Endothelial cell of umbilical vein (primary cell): ENCODE measurements around the gene SMOC2. TPM values are rescaled to one million over a fixed set of nuclear protein-coding genes. Genes with fewer than 3 reads are reported as not detected.

Experiments
- BruUV-seq: library from RNA; stranded (reverse); fragments of 400-500 nt; replicated peaks from 2 replicates; lab custom pipeline; 2021; lab: Mats Ljungman, UMichigan
- CTCF ChIA-PET: fragments of 300-600, 350-600 bp; sonication (Branson Sonifier 250); formaldehyde crosslinking; loops from one replicate; lab custom pipeline; 2021; ENCODE audit warnings: antibody characterized with exemption, inconsistent platforms; lab: Charles Lee
- POLR2A ChIA-PET: fragments of 300-600, 350-600 bp; sonication (Branson Sonifier 250); formaldehyde crosslinking; loops from one replicate; lab custom pipeline; 2021; ENCODE audit warnings: antibody characterized with exemption, inconsistent platforms; lab: Charles Lee
- DNase-seq: peaks from one replicate; pipeline ENCODE4 v3.0.0-alpha.2; 2011; ENCODE audit warnings: low read depth, low spot score
- FAIRE-seq: peaks from 2 replicates; lab custom pipeline; 2011; peaks lifted over from hg19 to GRCh38; lab: Jason Lieb, UNC
- H2AFZ ChIP-seq: 2 replicates; pipeline ENCODE4 v1.6.0; 2012; ENCODE audit warnings: low read depth, low read length, control low read depth, inconsistent platforms
- H3K27ac ChIP-seq: 2 replicates; pipeline ENCODE4 v1.5.1; 2011; ENCODE audit warnings: low read depth, mild to moderate bottlenecking, control low read depth, low read length, moderate library complexity; ENCODE audit not compliant: insufficient read depth
- H3K27me3 ChIP-seq, 2 experiments: 2 replicates each; pipeline versions ENCODE4 v1.6.0 to v1.6.1; 2011; ENCODE audit warnings: low read length in 2 of 2, mixed read lengths in 1 of 2; ENCODE audit not compliant: control insufficient read depth in 2 of 2, insufficient read depth in 2 of 2
- H3K36me3 ChIP-seq, 2 experiments: 2 replicates in 1 of 2; 3 replicates in 1 of 2; pipeline ENCODE4 v1.5.1; 2011; ENCODE audit warnings: low read length in 2 of 2, mild to moderate bottlenecking in 1 of 2, moderate library complexity in 1 of 2; ENCODE audit not compliant: control insufficient read depth in 2 of 2, insufficient read depth in 2 of 2; ENCODE audit errors: extremely low read depth in 1 of 2
- H3K4me1 ChIP-seq: 3 replicates; pipeline ENCODE4 v1.5.1; 2011; ENCODE audit warnings: mild to moderate bottlenecking, low read length; ENCODE audit not compliant: control insufficient read depth, insufficient read depth; ENCODE audit errors: extremely low read depth
- H3K4me2 ChIP-seq: 2 replicates; pipeline ENCODE4 v1.6.1; 2011; ENCODE audit warnings: low read length, control low read depth, mixed read lengths; ENCODE audit not compliant: insufficient read depth
- H3K4me3 ChIP-seq, 3 experiments: fragments of 200-600 bp in 1 of 3; sonication (generic), shearing (Covaris generic) in 1 of 3; replicated peaks in 1 of 3; 2 replicates each; pipeline ENCODE4 v1.5.1; 2011 to 2016; ENCODE audit warnings: control low read depth in 3 of 3, low read length in 3 of 3, mild to moderate bottlenecking in 2 of 3, inconsistent platforms in 1 of 3, low read depth in 1 of 3, moderate library complexity in 1 of 3; ENCODE audit not compliant: insufficient read depth in 1 of 3
- H3K79me2 ChIP-seq: 2 replicates; pipeline ENCODE4 v1.6.0; 2012; ENCODE audit warnings: low read length, inconsistent platforms; ENCODE audit not compliant: control insufficient read depth, insufficient read depth
- H3K9ac ChIP-seq: replicated peaks from 2 replicates; pipeline ENCODE3; 2011; ENCODE audit warnings: low read length, control low read depth; ENCODE audit not compliant: insufficient read depth; ENCODE audit errors: extremely low read depth
- H3K9me1 ChIP-seq: replicated peaks from 3 replicates; pipeline ENCODE4 v1.6.0; 2011; ENCODE audit warnings: mild to moderate bottlenecking, low read length; ENCODE audit not compliant: control insufficient read depth, insufficient read depth; ENCODE audit errors: extremely low read depth
- H3K9me3 ChIP-seq: replicated peaks from 2 replicates; pipeline ENCODE4 v1.5.1; 2012; ENCODE audit warnings: low read length, inconsistent platforms; ENCODE audit not compliant: control insufficient read depth, insufficient read depth
- H4K20me1 ChIP-seq: replicated peaks from 2 replicates; pipeline ENCODE3; 2011; ENCODE audit warnings: mild to moderate bottlenecking, low read length; ENCODE audit not compliant: control insufficient read depth, insufficient read depth; ENCODE audit errors: extremely low read depth
- EZH2 ChIP-seq: IDR thresholded peaks from 2 replicates; pipeline ENCODE4 v1.6.1; 2012; ENCODE audit warnings: borderline replicate concordance, low read depth, mild to moderate bottlenecking, moderate library complexity, low read length, inconsistent platforms; ENCODE audit not compliant: severe bottlenecking
- FOS ChIP-seq: IDR thresholded peaks from 2 replicates; pipeline ENCODE4 v1.6.1; 2011; ENCODE audit warnings: mild to moderate bottlenecking, low read length, moderate library complexity, borderline replicate concordance; ENCODE audit not compliant: insufficient read depth
- GATA2 ChIP-seq: IDR thresholded peaks from 2 replicates; pipeline ENCODE4 v1.7.0; 2011; ENCODE audit warnings: low read depth, mild to moderate bottlenecking, moderate library complexity, mixed read lengths, low read length; ENCODE audit not compliant: insufficient read length, insufficient read depth
- JUN ChIP-seq: IDR thresholded peaks from 2 replicates; pipeline ENCODE4 v1.6.1; 2011; ENCODE audit warnings: borderline replicate concordance, low read depth; ENCODE audit not compliant: insufficient read length, insufficient read depth
- MAX ChIP-seq: IDR thresholded peaks from 2 replicates; pipeline ENCODE4 v1.6.1; 2011; ENCODE audit not compliant: insufficient read depth, insufficient read length
- MYC ChIP-seq: IDR thresholded peaks from one replicate; pipeline ENCODE4 v1.6.1; 2011; ENCODE audit warnings: mild to moderate bottlenecking, low read depth, low read length
- POLR2A ChIP-seq: IDR thresholded peaks from 2 replicates; pipeline ENCODE4 v1.6.1; 2012; ENCODE audit warnings: low read depth, mild to moderate bottlenecking, control low read depth, low read length
- POLR2AphosphoS5 ChIP-seq: IDR thresholded peaks from 2 replicates; pipeline ENCODE4 v1.6.1; 2012; ENCODE audit warnings: low read depth, mild to moderate bottlenecking, control low read depth, low read length, moderate library complexity; ENCODE audit not compliant: insufficient read depth
- dilution Hi-C: fragments of 300-500 bp; cut with MboI; formaldehyde crosslinking; loops from one replicate; pipeline ENCODE4 v1.15.0; 2019; ENCODE audit warnings: low sequenced_read_pairs; ENCODE audit not compliant: extremely low pct_ligation_motif_present
- intact Hi-C: fragments of 100-400 bp; cut with micrococcal nuclease; formaldehyde crosslinking; loops from one replicate; pipeline ENCODE4 v1.10.0; 2022
- polyA plus RNA-seq, 4 experiments: library from polyadenylated mRNA; depleted of rRNA in 3 of 4; stranded (reverse) in 3 of 4; unstranded in 1 of 4; fragments of >200 nt; gene quantifications; 2 replicates each; pipeline versions ENCODE4 v1.2.1 to v1.2.3, GENCODE V29; 2011 to 2012; ENCODE audit warnings: missing spikeins in 1 of 4
- total RNA-seq: library from RNA; stranded (reverse); gene quantifications from 2 replicates; pipeline ENCODE4 v1.2.3, GENCODE V29; 2021
- TF ChIP-seq, protein P1 (sequence below), 2 donors: IDR thresholded peaks; 1 replicate in 1 of 2; 2 replicates in 1 of 2; pipeline ENCODE4 v1.5.1; 2011; ENCODE audit warnings: low read length in 2 of 2, mild to moderate bottlenecking in 2 of 2, moderate library complexity in 2 of 2, control low read depth in 1 of 2, inconsistent platforms in 1 of 2, low read depth in 1 of 2; ENCODE audit not compliant: insufficient read depth in 1 of 2; ENCODE audit errors: extremely low read depth in 1 of 2

The SMOC2 gene
- total and polyA plus RNA-seq, 2 donors (not counting 3 experiments of a cell fraction or from before 2014, with no cell fraction given): not detected

GRCh38 chr6:168671863-168672546 is 231.0 kb downstream of the SMOC2 start:
- Histone ChIP-seq H3K36me3 (no peaks in the 10 kb centered on the region), H2AFZ (no peak overlapping the region), H3K4me3 (no peak overlapping the region), H3K4me2 (no peak overlapping the region), H3K27me3 (no peaks in the 10 kb centered on the region), H3K27ac (no peak overlapping the region), H3K79me2 (no peaks in the 10 kb centered on the region), H3K9me3 (peaks cover 7% of the 10 kb centered on the region), H3K9ac (no peak overlapping the region), H3K4me1 (no peaks in the 10 kb centered on the region), H3K9me1 (no peaks in the 10 kb centered on the region), H4K20me1 (no peaks in the 10 kb centered on the region)
- FAIRE-seq (no peak), DNase-seq (no peak)
- BruUV-seq: no TSS peak
- POLR2A ChIA-PET: no interaction called here
- no peak for TF ChIP-seq POLR2AphosphoS5
- no peak for TF ChIP-seq MYC
- no peak for TF ChIP-seq GATA2
- TF ChIP-seq EZH2: no peak
- TF ChIP-seq JUN: no peak
- no peak for TF ChIP-seq MAX
- dilution Hi-C loops (no loop called here), intact Hi-C loops (no loop called here)
- CTCF ChIA-PET: no interaction called here

DNA sequence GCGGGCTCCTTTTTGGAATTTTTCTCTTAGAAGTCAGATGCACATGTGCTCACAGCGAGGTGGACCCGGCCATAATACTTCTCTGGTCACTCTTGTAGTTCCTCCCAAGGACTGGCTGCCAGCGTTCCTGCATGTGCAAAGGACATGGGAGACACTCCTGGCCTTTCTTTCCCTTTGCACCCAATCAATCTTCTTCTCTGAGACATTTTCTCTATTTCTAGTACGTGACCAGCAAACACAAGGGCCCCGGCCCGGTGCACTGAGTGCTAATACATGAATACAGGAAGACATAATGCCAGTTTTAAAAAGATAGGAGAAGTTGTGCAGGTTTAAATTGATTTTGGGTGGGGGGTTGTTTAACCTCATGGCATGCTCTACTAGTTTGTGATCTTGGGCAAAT is 233.6 kb downstream of the SMOC2 start:
- peaks cover 7% of the 10 kb centered on the region for H3K9me3 ChIP-seq
- H3K4me1 ChIP-seq: no peaks in the 10 kb centered on the region
- H4K20me1 ChIP-seq: no peaks in the 10 kb centered on the region
- no peak overlapping the region for H3K27ac ChIP-seq
- CTCF ChIA-PET: no interaction called here
- H3K36me3 ChIP-seq: no peaks in the 10 kb centered on the region
- H2AFZ ChIP-seq: no peak overlapping the region
- no peak overlapping the region for H3K9ac ChIP-seq
- BruUV-seq: no TSS peak
- dilution Hi-C loops (no loop called here), intact Hi-C loops (no loop called here)
- no peak overlapping the region for H3K4me2 ChIP-seq
- H3K4me3 ChIP-seq: no peak overlapping the region
- H3K27me3 ChIP-seq: no peaks in the 10 kb centered on the region
- POLR2A ChIA-PET: no interaction called here
- TF ChIP-seq FOS (no peak), POLR2A (no peak), MAX (no peak), GATA2 (no peak), POLR2AphosphoS5 (no peak), JUN (no peak), MYC (no peak), EZH2 (no peak)
- TF ChIP-seq, protein P1, sequence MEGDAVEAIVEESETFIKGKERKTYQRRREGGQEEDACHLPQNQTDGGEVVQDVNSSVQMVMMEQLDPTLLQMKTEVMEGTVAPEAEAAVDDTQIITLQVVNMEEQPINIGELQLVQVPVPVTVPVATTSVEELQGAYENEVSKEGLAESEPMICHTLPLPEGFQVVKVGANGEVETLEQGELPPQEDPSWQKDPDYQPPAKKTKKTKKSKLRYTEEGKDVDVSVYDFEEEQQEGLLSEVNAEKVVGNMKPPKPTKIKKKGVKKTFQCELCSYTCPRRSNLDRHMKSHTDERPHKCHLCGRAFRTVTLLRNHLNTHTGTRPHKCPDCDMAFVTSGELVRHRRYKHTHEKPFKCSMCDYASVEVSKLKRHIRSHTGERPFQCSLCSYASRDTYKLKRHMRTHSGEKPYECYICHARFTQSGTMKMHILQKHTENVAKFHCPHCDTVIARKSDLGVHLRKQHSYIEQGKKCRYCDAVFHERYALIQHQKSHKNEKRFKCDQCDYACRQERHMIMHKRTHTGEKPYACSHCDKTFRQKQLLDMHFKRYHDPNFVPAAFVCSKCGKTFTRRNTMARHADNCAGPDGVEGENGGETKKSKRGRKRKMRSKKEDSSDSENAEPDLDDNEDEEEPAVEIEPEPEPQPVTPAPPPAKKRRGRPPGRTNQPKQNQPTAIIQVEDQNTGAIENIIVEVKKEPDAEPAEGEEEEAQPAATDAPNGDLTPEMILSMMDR (IDR thresholded peaks at IDR 0.05; ENCODE audit: extremely low read depth in 1 of 2, insufficient read depth in 1 of 2, low read depth in 1 of 2, low read length in 2 of 2): no peak
- no peak for DNase-seq
- FAIRE-seq: no peak
- no peaks in the 10 kb centered on the region for H3K9me1 ChIP-seq
- no peaks in the 10 kb centered on the region for H3K79me2 ChIP-seq
